22Rv1 (cell line): Measurements from ENCODE around the gene R3HCC1L.

Experiments used
- H3K27ac ChIP-seq: fragments of 450-650 bp; 2 replicates; pipeline ENCODE4 v1.5.1; 2017
- CTCF ChIP-seq: fragments of 450-650 bp; IDR thresholded peaks from 2 replicates; pipeline ENCODE4 v1.5.1; 2017; ENCODE audit warnings: mild to moderate bottlenecking
- ZFX ChIP-seq: fragments of 450-650 bp; IDR thresholded peaks from 2 replicates; pipeline ENCODE4 v1.6.1; 2017; ENCODE audit warnings: antibody characterized with exemption, borderline replicate concordance

R3HCC1L gene

GRCh38 chr10:98096731-98097130 lies 37.7 kb upstream of the R3HCC1L start:
- TF ChIP-seq CTCF (no peak), ZFX (no peak)

GRCh38 chr10:98097175-98097574 lies 37.3 kb upstream of the R3HCC1L start:
- TF ChIP-seq ZFX (no peak), CTCF (no peak)
- no peak overlapping the region for H3K27ac ChIP-seq

More at GRCh38 chr10:98096731-98097130, 37.7 kb upstream of the R3HCC1L start:
- H3K27ac ChIP-seq: no peak overlapping the region

GRCh38 chr10:98097616-98098015 lies 36.8 kb upstream of the R3HCC1L start:
- H3K27ac ChIP-seq: no peak overlapping the region
- no peak for TF ChIP-seq ZFX
- TF ChIP-seq CTCF: no peak

GRCh38 chr10:98098247-98098646 lies 36.2 kb upstream of the R3HCC1L start:
- no peak for TF ChIP-seq ZFX
- TF ChIP-seq CTCF: no peak
- H3K27ac ChIP-seq: no peak overlapping the region

GRCh38 chr10:98100476-98100875 lies 34.0 kb upstream of the R3HCC1L start:
- H3K27ac ChIP-seq: no peak overlapping the region

GRCh38 chr10:98101366-98101765 lies 33.1 kb upstream of the R3HCC1L start:
- H3K27ac ChIP-seq: no peak overlapping the region

More at GRCh38 chr10:98100476-98100875, 34.0 kb upstream of the R3HCC1L start:
- TF ChIP-seq ZFX (no peak), CTCF (no peak)

GRCh38 chr10:98104125-98104524 lies 30.3 kb upstream of the R3HCC1L start:
- H3K27ac ChIP-seq: no peak overlapping the region
- TF ChIP-seq ZFX (no peak), CTCF (no peak)

More at GRCh38 chr10:98101366-98101765, 33.1 kb upstream of the R3HCC1L start:
- no peak for TF ChIP-seq CTCF
- TF ChIP-seq ZFX: no peak
